OCI-LY7 (cell line): ENCODE results near the gene PPP4R2. TPM values are rescaled to one million over a fixed set of nuclear protein-coding genes. Genes with fewer than 3 reads are reported as not detected.

Experiments
- BruUV-seq: library from RNA; stranded (reverse); fragments of 400-500 nt; replicated peaks from 2 replicates; lab custom pipeline; 2021; lab: Mats Ljungman, UMichigan
- CTCF ChIA-PET: fragments of 300-600 bp; sonication (Branson Sonifier 250); formaldehyde crosslinking; loops from one replicate; lab custom pipeline; 2022; ENCODE audit warnings: antibody characterized with exemption; ENCODE audit not compliant: unreplicated experiment; lab: Charles Lee
- POLR2A ChIA-PET: fragments of 300-600 bp; sonication (Branson Sonifier 250); formaldehyde crosslinking; loops from one replicate; lab custom pipeline; 2022; ENCODE audit warnings: antibody characterized with exemption; lab: Charles Lee
- DNase-seq: peaks from one replicate; pipeline ENCODE4 v3.0.0-alpha.2; 2015; ENCODE audit warnings: low spot score
- H2AFZ ChIP-seq: fragments of 200-600 bp; sonication (generic), shearing (Covaris generic); 2 replicates; pipeline ENCODE4 v1.6.1; 2014; ENCODE audit warnings: mild to moderate bottlenecking, antibody characterized with exemption, low read length, moderate library complexity
- H3K27ac ChIP-seq: fragments of 200-600 bp; sonication (generic); 2 replicates; pipeline ENCODE4 v1.5.1; 2014; ENCODE audit warnings: mixed run types, low read depth, mild to moderate bottlenecking, moderate library complexity, low read length, inconsistent platforms; ENCODE audit not compliant: poor library complexity, severe bottlenecking
- H3K36me3 ChIP-seq: fragments of 200-600 bp; sonication (generic); 2 replicates; pipeline ENCODE4 v1.6.1; 2014; ENCODE audit warnings: mild to moderate bottlenecking, antibody characterized with exemption, low read length, moderate library complexity, mixed read lengths; ENCODE audit not compliant: insufficient read depth
- H3K4me1 ChIP-seq: fragments of 200-600 bp; sonication (generic); 2 replicates; pipeline ENCODE4 v1.5.1; 2014; ENCODE audit warnings: mild to moderate bottlenecking, low read length; ENCODE audit not compliant: insufficient read depth, poor library complexity, severe bottlenecking
- H3K4me2 ChIP-seq: fragments of 200-600 bp; sonication (generic); 2 replicates; pipeline ENCODE4 v1.6.1; 2014; ENCODE audit warnings: mild to moderate bottlenecking, low read length
- H3K4me3 ChIP-seq: fragments of 200-600 bp; sonication (generic); 2 replicates; pipeline ENCODE4 v1.5.1; 2014; ENCODE audit warnings: mild to moderate bottlenecking, low read depth, low read length; ENCODE audit not compliant: poor library complexity, severe bottlenecking
- H3K79me2 ChIP-seq: fragments of 200-600 bp; sonication (generic); 2 replicates; pipeline ENCODE4 v1.6.1; 2016; ENCODE audit warnings: low read depth, mild to moderate bottlenecking, low read length, moderate library complexity, mixed read lengths; ENCODE audit not compliant: insufficient read depth
- H3K9me2 ChIP-seq: fragments of 200-600 bp; sonication (generic); 2 replicates; pipeline ENCODE4 v1.6.1; 2016; ENCODE audit warnings: mild to moderate bottlenecking, low read length, mixed read lengths; ENCODE audit not compliant: insufficient read depth
- H3K9me3 ChIP-seq: fragments of 200-600 bp; sonication (generic); 2 replicates; pipeline ENCODE4 v1.6.1; 2014; ENCODE audit warnings: mild to moderate bottlenecking, mixed run types, low read length, mixed read lengths
- H4K20me1 ChIP-seq: fragments of 200-600 bp; sonication (generic); 2 replicates; pipeline ENCODE4 v1.6.1; 2014; ENCODE audit warnings: mild to moderate bottlenecking, antibody characterized with exemption, low read length, moderate library complexity, mixed read lengths; ENCODE audit not compliant: insufficient read depth
- CTCF ChIP-seq: fragments of 200-600 bp; sonication (generic); conservative IDR thresholded peaks from 2 replicates; pipeline ENCODE4 v1.5.1; 2014; ENCODE audit warnings: mild to moderate bottlenecking, antibody characterized with exemption, low read length, moderate library complexity, mixed read lengths
- EZH2phosphoT487 ChIP-seq: fragments of 200-600 bp; sonication (generic); IDR thresholded peaks from 2 replicates; pipeline ENCODE4 v1.6.1; 2018; ENCODE audit warnings: low read depth, borderline replicate concordance, mild to moderate bottlenecking, mixed run types, antibody characterized with exemption, low read length, moderate library complexity, mixed read lengths
- intact Hi-C: fragments of 100-400 bp; cut with micrococcal nuclease; formaldehyde crosslinking; loops from one replicate; pipeline ENCODE4 v1.10.0; 2022; ENCODE audit not compliant: unreplicated experiment
- total RNA-seq, 2 experiments: library from RNA; depleted of rRNA in 1 of 2; stranded (reverse); fragments of >200 nt in 1 of 2; shearing (Covaris generic) in 1 of 2; gene quantifications; 2 replicates each; pipeline ENCODE4 v1.2.3, GENCODE V29; 2014 to 2022

The PPP4R2 gene
- total RNA-seq, 2 experiments from 2014 or later, result 52.0 to 99.5 TPM

GRCh38 chr3:73036694-73037591, 40.3 kb downstream of the PPP4R2 start:
- H3K9me2 ChIP-seq, result no peaks in the 10 kb centered on the region
- DNase-seq, result no peak
- ChIA-PET POLR2A (interaction anchor here (0.6 to 2.3 kb wide), 5 partner anchors 15 to 760 kb away, joined by 3 to 6 read pairs (median 4); no protein-coding TSS in a partner anchor), CTCF (no interaction called here)
- intact Hi-C loops, result no loop called here
- H4K20me1 ChIP-seq, result peaks cover 45% of the 10 kb centered on the region
- no peak overlapping the region for H3K4me2 ChIP-seq
- H3K27ac ChIP-seq, result no peak overlapping the region
- peaks cover 3% of the 10 kb centered on the region for H3K4me1 ChIP-seq
- peaks cover 55% of the 10 kb centered on the region for H3K36me3 ChIP-seq
- no TSS peak for BruUV-seq
- peaks cover 100% of the 10 kb centered on the region for H3K79me2 ChIP-seq
- TF ChIP-seq CTCF (no peak), EZH2phosphoT487 (no peak)
- no peak overlapping the region for H2AFZ ChIP-seq
- no peak overlapping the region for H3K4me3 ChIP-seq
- no peaks in the 10 kb centered on the region for H3K9me3 ChIP-seq

GRCh38 chr3:73041537-73041936, 44.9 kb downstream of the PPP4R2 start:
- no TSS peak for BruUV-seq
- TF ChIP-seq CTCF, result no peak
- no peak for TF ChIP-seq EZH2phosphoT487
- no peaks in the 10 kb centered on the region for H3K9me2 ChIP-seq
- H3K4me1 ChIP-seq, result peaks cover 3% of the 10 kb centered on the region
- no peak overlapping the region for H2AFZ ChIP-seq
- no peaks in the 10 kb centered on the region for H3K9me3 ChIP-seq
- H3K4me2 ChIP-seq, result no peak overlapping the region
- no peak overlapping the region for H3K27ac ChIP-seq
- CTCF ChIA-PET, result no interaction called here
- POLR2A ChIA-PET, result interaction anchor here (0.5 kb wide), 1 partner anchor 18 kb away, joined by 3 read pairs; no protein-coding TSS in a partner anchor
- intact Hi-C loops, result no loop called here
- H3K4me3 ChIP-seq, result no peak overlapping the region
- H3K79me2 ChIP-seq, result peaks cover 100% of the 10 kb centered on the region
- DNase-seq, result no peak
- peaks cover 59% of the 10 kb centered on the region for H4K20me1 ChIP-seq
- peaks cover 26% of the 10 kb centered on the region; the same call in 1 of the 2 replicates for H3K36me3 ChIP-seq

- TF ChIP-seq EZH2phosphoT487, result no peak
- no peak for TF ChIP-seq CTCF
- ChIA-PET CTCF (no interaction called here), POLR2A (interaction anchor here (0.9 kb wide), 1 partner anchor 14 kb away, joined by 3 read pairs; no protein-coding TSS in a partner anchor)
- Histone ChIP-seq H3K79me2 (peaks cover 100% of the 10 kb centered on the region), H3K4me3 (no peak overlapping the region), H3K9me3 (no peaks in the 10 kb centered on the region), H3K4me2 (no peak overlapping the region), H3K36me3 (peaks cover 25% of the 10 kb centered on the region), H3K9me2 (no peaks in the 10 kb centered on the region), H4K20me1 (peaks cover 53% of the 10 kb centered on the region), H2AFZ (no peak overlapping the region), H3K4me1 (no peaks in the 10 kb centered on the region), H3K27ac (no peak overlapping the region)
- no peak for DNase-seq
- intact Hi-C loops, result no loop called here
- no TSS peak for BruUV-seq
Measured at GRCh38 chr3:73043414-73043813, 46.8 kb downstream of the PPP4R2 start.
